ENCODE data around the gene HGS. TPM values are rescaled to one million over a fixed set of nuclear protein-coding genes. Genes with fewer than 3 reads are reported as not detected.

HGS gene
- total and polyA plus RNA-seq, 2 of the 8 experiments (the other 6 are each of a cell fraction or from before 2014, with no cell fraction given), result 80.8 to 99.7 TPM

DNA sequence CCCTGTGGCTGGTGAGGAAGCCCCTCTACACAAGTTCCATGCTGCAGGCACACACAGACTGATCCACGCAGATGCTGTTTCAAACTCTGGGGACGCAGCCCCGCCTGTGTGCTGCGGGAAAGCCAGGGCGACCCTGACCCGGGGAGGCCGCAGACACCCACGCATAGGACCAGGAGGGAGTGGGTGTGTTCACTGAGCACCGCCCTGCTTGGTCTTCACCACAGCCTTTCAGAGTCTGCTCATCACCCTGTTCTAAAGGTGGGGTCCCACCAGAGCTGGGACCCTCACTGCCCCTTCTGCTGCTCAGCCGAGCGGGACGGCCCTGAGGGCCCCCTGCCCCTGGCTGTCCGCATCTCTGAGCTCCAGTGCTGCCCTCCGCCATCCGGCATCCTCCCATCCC lies 39.3 kb upstream of the HGS start:
- Histone ChIP-seq H3K9ac (replicated peaks in 1 of 4; ENCODE audit: extremely low read depth in 1 of 4, low read depth in 3 of 4, low read length in 3 of 4) (no peak overlapping the region), H3K23ac (ENCODE audit: insufficient read length) (no peak overlapping the region), H2BK120ac (replicated peaks; ENCODE audit: low read depth, low read length) (no peak overlapping the region), H3K4me2 (ENCODE audit: insufficient read depth in 1 of 2, low read depth in 2 of 2, low read length in 2 of 2) (no peak overlapping the region), H4K5ac (ENCODE audit: insufficient read length, low read depth, low read length) (no peak overlapping the region), H2BK15ac (ENCODE audit: low read length) (no peak overlapping the region), H3K56ac (replicated peaks; ENCODE audit: insufficient read length, low read depth, low read length) (no peak overlapping the region), H3K4me1 (replicated peaks in 1 of 4; ENCODE audit: control insufficient read depth in 3 of 4, insufficient read depth in 4 of 4, low read length in 3 of 4) (peaks cover 0 to 14% (median 1%) of the 10 kb centered on the region in 4 experiments; a peak in 4 of 7 replicates), H2AK5ac (ENCODE audit: low read depth, low read length) (no peak overlapping the region), H2BK12ac (ENCODE audit: low read depth, low read length) (no peak overlapping the region), H3K27ac (ENCODE audit: low read depth, low read length) (no peak overlapping the region), H3K4me3 (ENCODE audit: extremely low read depth in 1 of 4, insufficient read depth in 2 of 4, low read depth in 3 of 4, low read length in 4 of 4) (no peak overlapping the region), H3K23me2 (ENCODE audit: low read depth, low read length) (peaks cover 10% of the 10 kb centered on the region), H3K14ac (ENCODE audit: insufficient read length) (no peak overlapping the region), H2BK20ac (ENCODE audit: low read length) (no peak overlapping the region), H3K36me3 (ENCODE audit: control insufficient read depth in 2 of 4, insufficient read depth in 4 of 4, low read length in 3 of 4) (peaks cover 0 to 3% (median 1%) of the 10 kb centered on the region in 4 experiments; a peak in 3 of 8 replicates), H3K9me3 (ENCODE audit: insufficient read depth in 2 of 2, low read depth in 1 of 2, low read length in 1 of 2) (no peaks in the 10 kb centered on the region), H3K79me1 (ENCODE audit: low read depth, low read length) (peaks cover 3% of the 10 kb centered on the region; the same call in 1 of the 2 replicates), H2AFZ (ENCODE audit: low read length) (no peak overlapping the region), H4K20me1 (replicated peaks in 1 of 2; ENCODE audit: control insufficient read depth in 1 of 2, insufficient read depth in 2 of 2, low read length in 2 of 2) (no peaks in the 10 kb centered on the region), H4K8ac (ENCODE audit: extremely low read depth, insufficient read depth, low read length) (peak overlapping the region; percentile 65; the same call in 1 of the 2 replicates), H3K27me3 (replicated peaks in 1 of 4; ENCODE audit: control insufficient read depth in 3 of 4, extremely low read depth in 1 of 4, insufficient read depth in 3 of 4, low read length in 3 of 4) (peaks cover 2 to 15% (median 9%) of the 10 kb centered on the region in 4 experiments; a peak in 5 of 7 replicates), H3K18ac (ENCODE audit: extremely low read depth, low read length) (no peak overlapping the region), H3K4ac (replicated peaks; ENCODE audit: insufficient read length, low read depth, low read length) (no peak overlapping the region), H3K79me2 (ENCODE audit: control insufficient read depth in 1 of 2, insufficient read depth in 2 of 2, low read length in 2 of 2) (no peaks in the 10 kb centered on the region), H4K91ac (replicated peaks; ENCODE audit: insufficient read length, low read length) (no peak overlapping the region), H2BK5ac (ENCODE audit: low read depth, low read length) (no peak overlapping the region)
- no peak for DNase-seq (ENCODE audit: low read depth in 1 of 2, low spot score in 2 of 2)
- FAIRE-seq, result no peak
- 94% methylated on average over 10 of the region's 15 CpGs; no CpG with 5 or more reads in 1 of the 2 experiments for WGBS, 2 experiments (ENCODE audit: extremely low coverage in 1 of 2, insufficient coverage in 1 of 2, insufficient read length in 1 of 2, insufficient replicate concordance in 2 of 2, low coverage in 1 of 2, low lambda C conversion rate in 2 of 2, missing lambda C conversion rate in 1 of 2)
- TF ChIP-seq SIX5 (IDR thresholded peaks at IDR 0.05; ENCODE audit: low read depth, low read length) (no peak), TCF12 (IDR thresholded peaks at IDR 0.05; ENCODE audit: low read depth, low read length) (no peak), EZH2 (IDR thresholded peaks at IDR 0.05; ENCODE audit: low read depth, low read length, severe bottlenecking) (no peak)
- ChIA-PET POLR2A (ENCODE audit: partially characterized antibody) (interaction anchor here (1.1 to 1.5 kb wide), 2 partner anchors 14 to 131 kb away, joined by 3 read pairs; no protein-coding TSS in a partner anchor), CTCF (ENCODE audit: partially characterized antibody) (interaction anchor here (0.6 to 1.1 kb wide), 2 partner anchors 16 to 43 kb away, joined by 3 read pairs; no protein-coding TSS in a partner anchor)

Data from H1 (cell line).